AG09319 (cell line): Measurements from ENCODE around the gene ARNT2.

Experiments
- DNase-seq: peaks from one replicate; pipeline ENCODE4 v3.0.0-alpha.2; 2010; ENCODE audit warnings: low read depth; ENCODE audit errors: extremely low read depth
- CTCF ChIP-seq: IDR thresholded peaks from 2 replicates; pipeline ENCODE4 v1.5.1; 2011; ENCODE audit warnings: low read depth, mild to moderate bottlenecking, inconsistent platforms, low read length, moderate library complexity

ARNT2 gene

GRCh38 chr15:80483725-80484161 is 79.6 kb downstream of the ARNT2 start:
- DNase-seq: no peak
- no peak for TF ChIP-seq CTCF

- DNase-seq: peak; percentile 49
- TF ChIP-seq CTCF: no peak
These were observed 80.2 kb downstream of the ARNT2 start for GRCh38 chr15:80484333-80484864.

GRCh38 chr15:80485370-80486164 is 81.4 kb downstream of the ARNT2 start:
- DNase-seq: no peak
- TF ChIP-seq CTCF: no peak

- DNase-seq: no peak
- no peak for TF ChIP-seq CTCF
These were observed 83.7 kb downstream of the ARNT2 start for GRCh38 chr15:80487839-80488390.

GRCh38 chr15:80489030-80489594 is 84.9 kb downstream of the ARNT2 start:
- peak; percentile 81 for DNase-seq
- no peak for TF ChIP-seq CTCF

- no peak for DNase-seq
- no peak for TF ChIP-seq CTCF
These were observed 86.3 kb downstream of the ARNT2 start for GRCh38 chr15:80490431-80490990.
